Right ventricle myocardium inferior (tissue), 1 donor: ENCODE results near the gene FIGNL1. TPM values are rescaled to one million over a fixed set of nuclear protein-coding genes. Genes with fewer than 3 reads are reported as not detected.

Source experiments
- ATAC-seq: fragments of 200-7000 bp; cut with Tn5 transposase; one replicate; pipeline ENCODE4 v1.9.1; 2020; ENCODE audit warnings: mild to moderate bottlenecking, moderate library complexity
- DNase-seq: peaks from one replicate; pipeline ENCODE4 v3.0.0; 2021; ENCODE audit errors: missing footprints
- intact Hi-C: fragments of 100-400 bp; cut with DNase I; formaldehyde crosslinking; loops from one replicate; pipeline ENCODE4 v1.11.0; 2022
- total RNA-seq: library from RNA; stranded (reverse); fragmentation: NEBNext Ultra II Directional; extraction: Animal tissue kit (Norgen Biotek cat#: 25700); gene quantifications from one replicate; pipeline ENCODE4 v1.2.1, GENCODE V29; 2021
- donor health status: DM: no; HTN: yes; CAD: no; lungs with severe emphysema.

The FIGNL1 gene
- total RNA-seq, 1 donor from 2014 or later = 3.4 TPM

DNA sequence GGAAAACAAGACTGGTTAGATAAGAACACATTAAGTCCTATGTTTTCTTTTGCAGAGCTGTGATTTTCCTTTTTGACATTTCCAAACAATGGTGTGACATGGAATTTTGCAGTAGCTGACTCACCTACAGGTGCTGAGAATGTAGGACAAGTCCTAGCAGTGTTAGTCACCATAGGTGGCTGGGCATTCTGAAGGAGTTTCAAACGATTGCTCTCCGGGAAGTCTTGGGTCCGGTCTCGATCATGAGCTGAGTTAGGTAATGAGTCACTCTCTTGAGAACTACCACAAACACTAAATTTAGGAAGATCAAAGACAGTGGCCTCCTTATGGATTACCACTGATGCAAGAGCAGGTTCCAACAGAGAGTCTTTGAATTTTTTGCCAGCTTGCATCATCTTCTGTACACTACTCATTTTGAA lies 3.6 kb downstream of the FIGNL1 start:
- no peak for ATAC-seq
- intact Hi-C loops = no loop called here

DNA sequence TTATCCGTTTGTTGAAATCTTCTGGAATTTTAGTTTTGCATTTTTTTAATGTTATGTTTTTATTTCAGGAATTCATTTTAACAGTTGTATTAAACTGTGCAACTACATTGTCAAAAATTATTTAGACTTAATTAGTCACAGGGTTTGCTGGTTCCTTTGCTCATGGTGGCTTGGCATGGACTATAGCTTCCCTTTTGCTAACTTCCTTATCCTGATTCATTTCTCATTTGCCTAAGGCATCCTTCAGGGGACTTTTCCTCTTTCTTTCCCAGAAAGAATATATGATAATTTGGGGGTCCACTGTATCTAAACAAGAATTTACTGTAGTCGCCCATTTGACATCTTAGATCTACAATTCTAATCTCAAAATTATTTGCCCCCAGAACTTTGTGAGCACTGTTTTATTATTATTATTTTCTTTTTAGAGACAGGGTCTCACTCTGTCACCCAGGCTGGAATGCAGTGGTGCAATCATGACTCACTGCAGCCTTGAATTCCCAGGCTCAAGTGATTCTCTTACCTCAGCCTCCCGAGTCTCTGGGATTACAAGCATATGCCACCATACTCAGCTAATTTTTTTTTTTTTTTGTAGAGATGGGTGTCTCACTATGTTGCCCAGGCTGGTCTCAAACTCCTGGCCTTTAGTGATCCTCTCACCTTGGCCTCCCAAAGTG lies 13.9 kb downstream of the FIGNL1 start:
- ATAC-seq (no peak), DNase-seq (no peak)
- intact Hi-C loops = no loop called here

More for the DNA sequence above, 3.6 kb downstream of the FIGNL1 start:
- DNase-seq = no peak

GRCh38 chr7:50431722-50432305 lies 18.3 kb downstream of the FIGNL1 start:
- no peak for DNase-seq
- intact Hi-C loops = no loop called here

GRCh38 chr7:50431316-50431715 lies 18.8 kb downstream of the FIGNL1 start:
- ATAC-seq (no peak), DNase-seq (no peak)
- intact Hi-C loops = no loop called here

More at GRCh38 chr7:50431722-50432305, 18.3 kb downstream of the FIGNL1 start:
- ATAC-seq = no peak

DNA sequence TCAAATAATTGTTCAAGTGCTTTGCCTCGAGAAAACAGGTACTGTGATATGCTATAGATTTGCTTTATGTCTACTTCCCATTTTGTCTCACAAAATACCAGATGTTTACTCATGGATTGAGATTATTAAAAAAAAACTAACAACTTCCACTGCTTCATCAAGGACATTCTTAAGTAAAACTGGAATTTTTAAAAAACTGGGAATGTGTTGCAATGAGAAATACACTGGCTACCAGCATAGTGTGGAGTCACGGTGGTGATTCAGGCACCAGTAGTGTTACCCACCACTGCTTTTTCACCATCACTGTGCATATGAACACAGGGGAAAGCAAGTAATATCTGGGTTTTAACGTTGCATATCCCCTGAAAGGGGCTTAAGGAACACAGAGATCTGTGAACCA lies 21.2 kb downstream of the FIGNL1 start:
- no peak for DNase-seq
- intact Hi-C loops = no loop called here
- no peak for ATAC-seq

DNA sequence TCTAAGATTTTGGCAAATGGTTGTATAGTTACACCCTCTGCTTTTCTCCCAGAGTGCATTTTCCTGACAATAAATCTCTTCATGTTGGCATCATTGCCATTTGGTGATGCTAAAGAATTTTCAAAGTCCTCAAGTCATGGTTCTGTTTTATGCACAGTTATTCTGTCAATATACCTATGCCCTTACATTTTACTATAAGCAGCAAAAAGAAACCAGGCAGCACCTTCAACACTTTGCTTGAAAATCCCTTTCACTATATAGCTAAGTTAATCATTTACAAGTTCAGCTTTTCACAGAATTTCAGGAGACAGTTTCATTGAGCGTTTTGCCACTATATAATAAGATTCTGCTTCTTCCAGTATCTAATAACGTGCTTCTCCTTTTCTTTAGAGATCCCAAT lies 22.6 kb downstream of the FIGNL1 start:
- ATAC-seq = no peak
- intact Hi-C loops = no loop called here
- no peak for DNase-seq

DNA sequence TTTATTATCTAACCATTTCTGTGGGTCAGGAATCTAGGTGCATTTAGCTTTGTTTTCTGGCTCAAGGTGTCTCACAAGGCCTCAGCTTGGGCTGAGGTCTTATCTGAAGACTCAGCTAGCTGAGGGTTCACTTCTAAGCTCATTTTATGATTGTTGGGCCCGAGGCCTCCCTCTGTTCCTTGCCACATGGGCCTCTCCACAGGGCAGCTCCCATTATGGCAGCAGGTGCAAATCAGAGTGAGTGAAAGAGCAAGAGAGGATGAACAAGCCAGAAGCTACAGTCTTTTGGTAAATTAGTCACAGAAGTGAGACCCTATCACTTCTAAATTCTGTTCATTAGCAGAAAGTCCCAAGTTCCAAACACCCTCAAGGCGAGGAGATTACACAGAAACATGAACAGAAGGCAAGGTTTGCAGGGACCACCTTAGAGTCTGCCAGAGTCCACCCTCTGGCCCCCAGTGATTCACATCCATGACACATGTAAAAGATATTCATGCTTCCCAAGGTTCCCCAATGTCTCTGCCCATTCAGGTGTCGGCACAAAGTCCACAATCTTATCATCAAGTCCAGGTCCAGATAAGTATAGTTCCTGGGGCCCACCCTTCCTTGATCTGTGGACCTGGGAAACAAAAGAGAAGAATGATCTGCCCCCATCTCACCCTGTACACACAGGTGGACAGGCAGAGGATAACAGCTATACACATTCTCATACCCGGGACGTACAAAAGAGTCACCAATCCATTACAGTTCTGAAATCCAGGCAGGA lies 23.7 kb downstream of the FIGNL1 start:
- ATAC-seq (no peak), DNase-seq (no peak)
- intact Hi-C loops = no loop called here

DNA sequence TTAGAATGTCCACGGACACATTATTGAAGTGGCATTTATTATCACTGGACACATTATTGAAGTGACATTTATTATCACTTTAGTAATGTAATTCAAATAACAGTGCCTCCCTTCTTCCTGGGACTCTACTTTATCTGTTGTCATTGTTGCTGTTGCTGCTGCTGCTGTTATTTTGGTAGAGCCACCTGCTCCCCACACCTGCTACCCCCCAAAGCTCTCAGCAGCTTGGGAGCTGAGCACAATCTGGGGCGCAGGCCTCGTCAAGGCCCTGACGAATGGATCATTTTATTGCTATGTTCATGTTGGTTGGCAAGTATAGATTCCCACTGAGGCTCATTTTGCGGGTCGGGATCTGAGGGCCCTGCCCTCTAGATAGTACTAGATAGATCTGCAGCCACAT lies 24.8 kb downstream of the FIGNL1 start:
- ATAC-seq = no peak
- intact Hi-C loops = no loop called here
- no peak for DNase-seq

DNA sequence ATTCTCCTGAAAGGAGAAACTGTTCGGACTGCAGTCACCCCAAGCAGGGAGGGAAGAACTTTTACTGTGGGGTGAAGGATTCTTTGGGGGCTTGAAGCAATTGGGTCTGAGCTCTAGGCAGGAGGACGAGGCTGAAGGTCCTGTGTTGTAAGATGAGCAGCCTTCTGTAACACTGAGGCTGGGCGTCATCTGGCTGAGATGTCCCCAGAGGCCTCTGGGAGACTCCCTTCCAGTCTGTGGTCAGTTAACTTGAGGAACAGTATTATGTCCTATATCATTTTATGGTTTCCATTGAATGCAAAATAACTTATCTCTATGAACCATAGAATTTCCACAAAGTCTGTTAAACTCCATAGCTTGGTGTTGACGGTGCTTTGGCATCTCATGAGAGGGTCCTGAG lies 26.3 kb downstream of the FIGNL1 start:
- ATAC-seq (no peak), DNase-seq (no peak)
- intact Hi-C loops = no loop called here

DNA sequence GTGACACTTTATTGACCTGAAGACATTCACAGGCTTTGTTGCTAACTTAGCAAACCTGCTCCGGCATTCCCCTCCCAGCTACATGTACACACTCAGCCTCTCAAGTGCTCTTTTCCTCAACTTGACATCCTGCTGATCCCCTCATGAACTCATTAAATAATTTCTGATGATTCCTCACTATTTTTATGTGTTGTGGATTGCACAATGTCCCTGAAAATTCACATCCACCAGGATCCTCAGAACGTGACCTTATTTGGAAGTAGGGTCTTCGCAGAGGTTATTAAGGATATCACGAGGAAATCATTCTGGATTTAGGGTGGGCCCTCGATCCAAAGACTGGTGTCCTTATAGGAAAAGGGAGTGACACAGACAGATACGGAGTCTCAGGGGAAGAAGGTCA lies 27.3 kb downstream of the FIGNL1 start:
- ATAC-seq (no peak), DNase-seq (no peak)
- intact Hi-C loops = no loop called here

GRCh38 chr7:50421043-50421442 lies 29.1 kb downstream of the FIGNL1 start:
- no peak for ATAC-seq
- no peak for DNase-seq
- intact Hi-C loops = no loop called here

- no peak for ATAC-seq
- intact Hi-C loops = loop anchor here (5.0 kb wide), 3 partner anchors 211 to 326 kb away; partner anchors contain the start of gene ZPBP
- no peak for DNase-seq
Observed at GRCh38 chr7:50418526-50419290, 31.4 kb downstream of the FIGNL1 start.

DNA sequence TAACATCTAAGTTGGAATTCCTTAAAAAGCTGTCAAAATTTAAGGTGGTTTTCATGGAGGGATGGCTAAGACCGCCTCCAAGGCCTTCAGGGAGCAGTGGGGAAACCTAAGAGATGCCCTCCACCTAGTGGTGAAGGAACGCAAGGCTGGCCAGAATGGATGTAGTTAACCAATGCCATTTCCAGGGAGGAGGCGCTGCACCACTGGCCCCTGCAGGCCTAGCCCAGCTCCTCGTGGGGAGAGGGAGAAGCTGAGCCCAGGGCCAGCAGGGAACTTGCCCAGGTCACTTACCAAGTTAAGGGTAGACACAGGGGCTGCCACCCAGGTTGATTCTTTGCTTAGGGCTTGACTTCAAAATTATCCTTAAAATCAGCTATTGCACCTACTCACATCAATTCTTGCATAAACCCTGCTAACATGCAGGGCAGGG lies 32.0 kb downstream of the FIGNL1 start:
- DNase-seq (peak; percentile 80), ATAC-seq (peak; percentile 85)

DNA sequence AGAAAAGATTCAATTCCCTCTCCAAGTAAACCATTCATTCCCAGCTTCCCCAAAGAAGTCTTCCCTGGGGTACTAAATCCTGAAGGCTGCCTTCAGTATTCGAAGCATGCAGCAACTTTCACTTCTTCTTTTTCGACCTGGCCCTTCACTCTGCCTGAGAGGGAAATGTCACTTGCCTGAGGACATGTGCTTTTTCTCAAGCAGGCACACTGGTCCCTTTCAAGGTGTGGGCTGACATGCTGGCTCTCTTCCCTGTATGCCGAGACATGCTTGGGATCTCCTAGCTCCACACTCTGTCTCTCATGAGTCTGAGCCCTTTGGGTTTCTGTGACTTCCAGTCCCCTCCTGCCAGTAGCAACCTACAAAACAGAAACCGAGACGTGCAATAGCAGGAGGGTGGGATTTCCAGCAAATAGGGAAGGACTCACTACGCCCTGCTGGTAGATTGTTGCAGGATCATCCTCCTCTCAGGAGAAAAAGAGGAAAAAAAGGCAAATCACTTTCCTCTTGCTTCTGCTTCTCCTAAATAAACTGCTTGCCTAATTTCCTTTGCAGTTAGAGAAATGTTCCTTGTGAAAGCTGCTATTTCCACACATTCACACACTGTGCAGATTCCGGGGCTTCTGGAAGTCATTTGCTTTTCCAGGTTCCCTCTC lies 33.5 kb downstream of the FIGNL1 start:
- ATAC-seq (peak; percentile 72), DNase-seq (no peak)
- intact Hi-C loops = loop anchor here (5.0 kb wide), 3 partner anchors 209 to 324 kb away; partner anchors contain the start of gene ZPBP

More for the DNA sequence above, 32.0 kb downstream of the FIGNL1 start:
- intact Hi-C loops = loop anchor here (5.0 kb wide), 3 partner anchors 211 to 326 kb away; partner anchors contain the start of gene ZPBP

GRCh38 chr7:50415844-50416364 lies 34.2 kb downstream of the FIGNL1 start:
- DNase-seq (no peak), ATAC-seq (no peak)
- intact Hi-C loops = loop anchor here (5.0 kb wide), 3 partner anchors 209 to 324 kb away; partner anchors contain the start of gene ZPBP

GRCh38 chr7:50413561-50413960 lies 36.6 kb downstream of the FIGNL1 start:
- DNase-seq (no peak), ATAC-seq (no peak)
- intact Hi-C loops = no loop called here

GRCh38 chr7:50412973-50413372 lies 37.2 kb downstream of the FIGNL1 start:
- intact Hi-C loops = no loop called here

DNA sequence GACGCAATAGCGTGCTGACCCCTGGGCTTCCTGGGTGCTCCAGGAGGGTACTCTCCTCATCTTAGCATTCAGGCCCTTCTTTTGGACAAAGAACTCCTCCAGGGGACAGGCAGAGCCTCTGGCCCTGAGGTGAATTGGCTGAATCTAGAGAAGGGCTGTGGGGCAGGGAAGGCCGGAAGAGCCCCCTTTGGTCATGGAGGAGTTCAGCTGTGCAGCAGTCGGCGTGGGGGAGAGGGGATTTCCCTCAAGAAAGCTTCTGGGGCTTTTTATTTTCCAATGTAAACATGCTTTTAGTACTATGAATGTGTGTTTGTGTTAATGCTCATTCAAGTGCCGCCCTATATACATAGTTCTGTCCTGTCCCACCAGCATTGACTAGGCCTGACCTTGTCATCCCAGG lies 38.8 kb downstream of the FIGNL1 start:
- ATAC-seq (no peak), DNase-seq (no peak)
- intact Hi-C loops = no loop called here

More at GRCh38 chr7:50412973-50413372, 37.2 kb downstream of the FIGNL1 start:
- ATAC-seq (no peak), DNase-seq (no peak)
